WTC11 (cell line): ENCODE data around the gene ADAMTS2.

Experiments
- NFE2L1 ChIP-seq: sonication (generic); formaldehyde crosslinking; IDR thresholded peaks from 2 replicates; pipeline ENCODE4 v1.8.1; 2023; ENCODE audit warnings: missing genetic modification reagents
- SP1 ChIP-seq: sonication (generic); formaldehyde crosslinking; conservative IDR thresholded peaks from 2 replicates; pipeline ENCODE4 v1.8.1; 2022; ENCODE audit warnings: missing genetic modification reagents
- TEAD4 ChIP-seq: sonication (generic); formaldehyde crosslinking; IDR thresholded peaks from 2 replicates; pipeline ENCODE4 v1.8.0; 2022; ENCODE audit warnings: mild to moderate bottlenecking, missing genetic modification reagents
- TF ChIP-seq, protein P1 (sequence below): fragments of 200-600 bp; IDR thresholded peaks from 2 replicates; pipeline ENCODE4 v1.8.0; 2022; ENCODE audit warnings: antibody characterized with exemption

DNA sequence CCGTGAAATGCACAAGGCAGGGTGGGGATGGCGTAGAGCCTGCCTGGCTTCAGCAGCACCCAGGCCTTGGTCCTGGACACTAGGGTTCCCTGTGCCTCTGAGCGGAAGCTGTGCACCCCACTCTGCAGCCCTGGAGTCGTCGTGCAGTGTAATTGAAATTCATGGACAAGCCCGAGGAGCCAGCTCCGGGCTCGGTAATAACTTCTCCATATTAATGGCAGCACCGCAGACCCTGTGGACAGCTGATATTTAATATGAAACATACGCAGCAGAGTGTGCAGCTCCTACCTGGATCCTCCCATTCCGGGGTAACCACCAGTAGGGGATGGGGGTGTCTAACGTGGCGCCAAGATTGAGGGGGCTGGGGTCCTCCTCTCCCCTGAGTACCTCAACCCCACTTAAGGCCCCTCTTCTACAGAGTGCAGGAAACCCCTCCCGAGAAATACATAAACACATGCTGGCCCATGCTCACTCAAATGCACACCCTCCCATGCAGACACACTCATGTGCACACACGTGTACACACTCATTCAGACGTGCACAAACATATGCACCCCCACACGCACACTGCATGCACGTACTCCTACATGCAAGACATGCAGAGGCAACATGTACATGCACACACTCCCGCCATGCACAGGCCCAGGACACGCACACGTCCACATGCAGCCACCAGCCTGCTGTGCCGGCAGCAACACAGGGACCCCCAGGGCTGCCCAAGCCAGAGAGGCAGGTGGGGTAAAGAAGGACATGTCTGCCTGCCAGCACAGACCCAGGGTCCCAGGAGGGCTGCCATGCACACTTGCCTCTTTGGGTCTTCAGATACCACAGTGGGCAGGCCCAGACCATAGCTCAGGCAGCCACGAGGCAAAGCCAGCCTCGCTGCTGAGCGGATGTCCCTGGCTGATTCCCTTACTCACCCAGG, 8.1 kb downstream of the ADAMTS2 start:
- TF ChIP-seq TEAD4 (CRISPR knock-in tag) (no peak), NFE2L1 (CRISPR knock-in tag) (no peak), SP1 (CRISPR knock-in tag) (no peak)
- TF ChIP-seq, protein P1, sequence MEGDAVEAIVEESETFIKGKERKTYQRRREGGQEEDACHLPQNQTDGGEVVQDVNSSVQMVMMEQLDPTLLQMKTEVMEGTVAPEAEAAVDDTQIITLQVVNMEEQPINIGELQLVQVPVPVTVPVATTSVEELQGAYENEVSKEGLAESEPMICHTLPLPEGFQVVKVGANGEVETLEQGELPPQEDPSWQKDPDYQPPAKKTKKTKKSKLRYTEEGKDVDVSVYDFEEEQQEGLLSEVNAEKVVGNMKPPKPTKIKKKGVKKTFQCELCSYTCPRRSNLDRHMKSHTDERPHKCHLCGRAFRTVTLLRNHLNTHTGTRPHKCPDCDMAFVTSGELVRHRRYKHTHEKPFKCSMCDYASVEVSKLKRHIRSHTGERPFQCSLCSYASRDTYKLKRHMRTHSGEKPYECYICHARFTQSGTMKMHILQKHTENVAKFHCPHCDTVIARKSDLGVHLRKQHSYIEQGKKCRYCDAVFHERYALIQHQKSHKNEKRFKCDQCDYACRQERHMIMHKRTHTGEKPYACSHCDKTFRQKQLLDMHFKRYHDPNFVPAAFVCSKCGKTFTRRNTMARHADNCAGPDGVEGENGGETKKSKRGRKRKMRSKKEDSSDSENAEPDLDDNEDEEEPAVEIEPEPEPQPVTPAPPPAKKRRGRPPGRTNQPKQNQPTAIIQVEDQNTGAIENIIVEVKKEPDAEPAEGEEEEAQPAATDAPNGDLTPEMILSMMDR, result no peak
